T47D (cell line): ENCODE measurements around the gene CDC14B.

Experiments
- DNase-seq, 2 experiments: peaks; one replicate each; pipeline versions ENCODE4 v3.0.0 to v3.0.0-alpha.2; 2011 to 2012; ENCODE audit warnings: low read depth in 1 of 2, low spot score in 1 of 2
- JUND ChIP-seq: IDR thresholded peaks from 2 replicates; pipeline ENCODE4 v1.6.1; 2012; ENCODE audit warnings: low read depth
- in situ Hi-C: cut with HindIII; loops from 2 replicates; pipeline ENCODE4 v1.10.0; 2016; ENCODE audit warnings: low sequenced_read_pairs, low pct_unique_long_range_greater_than_20kb

CDC14B gene

GRCh38 chr9:96461336-96461735 is 158.3 kb downstream of the CDC14B start:
- DNase-seq, result no peak
- in situ Hi-C loops, result no loop called here
- TF ChIP-seq JUND, result no peak

- in situ Hi-C loops, result no loop called here
- no peak for TF ChIP-seq JUND
- DNase-seq, result no peak
These were observed 158.8 kb downstream of the CDC14B start for GRCh38 chr9:96460882-96461281.

GRCh38 chr9:96460470-96460869 is 159.2 kb downstream of the CDC14B start:
- TF ChIP-seq JUND, result no peak
- DNase-seq, result no peak
- in situ Hi-C loops, result no loop called here

GRCh38 chr9:96459268-96460007 is 160.2 kb downstream of the CDC14B start:
- TF ChIP-seq JUND, result no peak
- in situ Hi-C loops, result no loop called here
- DNase-seq, result no peak

GRCh38 chr9:96458226-96458625 is 161.4 kb downstream of the CDC14B start:
- DNase-seq, result no peak
- no peak for TF ChIP-seq JUND
- in situ Hi-C loops, result no loop called here

- DNase-seq, result no peak
- in situ Hi-C loops, result no loop called here
- TF ChIP-seq JUND, result no peak
These were observed 162.4 kb downstream of the CDC14B start for GRCh38 chr9:96457266-96457665.

- TF ChIP-seq JUND, result no peak
- in situ Hi-C loops, result no loop called here
- DNase-seq, result peak; percentile 49 to 55
These were observed 166.0 kb downstream of the CDC14B start for GRCh38 chr9:96453625-96454024.

- TF ChIP-seq JUND, result no peak
- in situ Hi-C loops, result no loop called here
- DNase-seq, result peak; percentile 44 to 49
These were observed 168.8 kb downstream of the CDC14B start for GRCh38 chr9:96450613-96451528.
